Liver (tissue), 9 donors: ENCODE results near the gene SLC30A1. TPM values are rescaled to one million over a fixed set of nuclear protein-coding genes. Genes with fewer than 3 reads are reported as not detected.

Experiments
- DNase-seq: peaks from one replicate; pipeline ENCODE4 v3.0.0-alpha.2; 2017; ENCODE audit warnings: low spot score
- H3K27ac ChIP-seq, 2 donors: one replicate each; pipeline ENCODE4 v1.7.0; 2013; ENCODE audit warnings: inconsistent platforms in 2 of 2, low read length in 2 of 2, control low read depth in 1 of 2, low read depth in 1 of 2, mild to moderate bottlenecking in 1 of 2
- H3K27me3 ChIP-seq, 4 donors: one replicate each; pipeline versions ENCODE4 v1.6.1 to v1.7.0; 2013; ENCODE audit warnings: low read length in 3 of 4, inconsistent platforms in 1 of 4, mild to moderate bottlenecking in 1 of 4, moderate library complexity in 1 of 4; ENCODE audit not compliant: control insufficient read depth in 4 of 4, insufficient read depth in 4 of 4
- H3K36me3 ChIP-seq, 4 donors: one replicate each; pipeline versions ENCODE4 v1.6.1 to v1.7.0; 2013; ENCODE audit warnings: low read length in 3 of 4, mild to moderate bottlenecking in 3 of 4, low read depth in 1 of 4, moderate library complexity in 1 of 4; ENCODE audit not compliant: control insufficient read depth in 4 of 4, insufficient read depth in 3 of 4
- H3K4me1 ChIP-seq, 4 donors: one replicate each; pipeline versions ENCODE4 v1.6.1 to v1.7.0; 2013; ENCODE audit warnings: low read length in 3 of 4, mild to moderate bottlenecking in 3 of 4, moderate library complexity in 1 of 4; ENCODE audit not compliant: control insufficient read depth in 4 of 4, insufficient read depth in 4 of 4
- H3K4me3 ChIP-seq, 3 donors: one replicate each; pipeline versions ENCODE4 v1.6.1 to v1.7.0; 2013; ENCODE audit warnings: low read length in 3 of 3, control low read depth in 1 of 3, low read depth in 1 of 3, mild to moderate bottlenecking in 1 of 3
- H3K9ac ChIP-seq, 2 donors: one replicate each; pipeline ENCODE4 v1.7.0; 2013; ENCODE audit warnings: low read length in 2 of 2, mild to moderate bottlenecking in 2 of 2, moderate library complexity in 2 of 2, control low read depth in 1 of 2, low read depth in 1 of 2
- H3K9me3 ChIP-seq, 4 donors: one replicate each; pipeline versions ENCODE4 v1.6.1 to v1.7.0; 2013; ENCODE audit warnings: low read length in 3 of 4; ENCODE audit not compliant: control insufficient read depth in 4 of 4
- CTCF ChIP-seq: fragments of 150-350 bp; IDR thresholded peaks from 2 replicates; pipeline ENCODE4 v1.5.1; 2017; ENCODE audit warnings: improper control_type of control experiment, low read depth, low read length; ENCODE audit not compliant: missing input control
- EGR1 ChIP-seq, 2 donors: IDR thresholded peaks; 2 replicates each; pipeline ENCODE4 v1.6.1; 2016 to 2018; ENCODE audit warnings: antibody characterized with exemption in 2 of 2, low read depth in 2 of 2
- FOXA1 ChIP-seq: IDR thresholded peaks from 2 replicates; pipeline ENCODE4 v1.6.1; 2016; ENCODE audit warnings: antibody characterized with exemption
- FOXA2 ChIP-seq: IDR thresholded peaks from 2 replicates; pipeline ENCODE4 v1.6.1; 2016; ENCODE audit warnings: antibody characterized with exemption
- GABPA ChIP-seq, 2 donors: IDR thresholded peaks in 1 of 2; conservative IDR thresholded peaks in 1 of 2; 2 replicates each; pipeline ENCODE4 v1.6.1; 2016; ENCODE audit warnings: antibody characterized with exemption in 2 of 2, mild to moderate bottlenecking in 1 of 2, moderate library complexity in 1 of 2
- HNF4A ChIP-seq, 2 donors: conservative IDR thresholded peaks; 2 replicates each; pipeline ENCODE4 v1.6.1; 2016; ENCODE audit warnings: antibody characterized with exemption in 2 of 2, mild to moderate bottlenecking in 2 of 2
- HNF4G ChIP-seq: IDR thresholded peaks from 2 replicates; pipeline ENCODE4 v1.6.1; 2016; ENCODE audit warnings: antibody characterized with exemption
- JUND ChIP-seq, 2 donors: IDR thresholded peaks; 2 replicates each; pipeline ENCODE4 v1.6.1; 2016; ENCODE audit warnings: antibody characterized with exemption in 2 of 2
- NR2F2 ChIP-seq: IDR thresholded peaks from 2 replicates; pipeline ENCODE4 v1.6.1; 2016; ENCODE audit warnings: antibody characterized with exemption
- RAD21 ChIP-seq, 2 donors: IDR thresholded peaks; 2 replicates each; pipeline ENCODE4 v1.6.1; 2016; ENCODE audit warnings: antibody characterized with exemption in 2 of 2, mild to moderate bottlenecking in 2 of 2
- RXRA ChIP-seq, 2 donors: IDR thresholded peaks; 2 replicates each; pipeline ENCODE4 v1.6.1; 2017 to 2018; ENCODE audit warnings: antibody characterized with exemption in 2 of 2, mild to moderate bottlenecking in 1 of 2
- SP1 ChIP-seq: IDR thresholded peaks from 2 replicates; pipeline ENCODE4 v1.6.1; 2018; ENCODE audit warnings: antibody characterized with exemption, mild to moderate bottlenecking
- TAF1 ChIP-seq: conservative IDR thresholded peaks from 2 replicates; pipeline ENCODE4 v1.6.1; 2016; ENCODE audit warnings: antibody characterized with exemption, mild to moderate bottlenecking
- YY1 ChIP-seq: IDR thresholded peaks from 2 replicates; pipeline ENCODE4 v1.6.1; 2016; ENCODE audit warnings: antibody characterized with exemption, mild to moderate bottlenecking
- WGBS: extraction: QIAGEN DNeasy Blood & Tissue Kit; methylation state at CpG from one replicate; pipeline ENCODE4 v1.1.7; 2013; 5-methylcytosine and 5-hydroxymethylcytosine counted together
- polyA plus RNA-seq, 2 donors: library from polyadenylated mRNA; stranded (reverse) in 1 of 2; unstranded in 1 of 2; fragments of 200-250 nt in 1 of 2; fragments of >200 nt in 1 of 2; fragmentation: Nextera tagmentation in 1 of 2; extraction: Ambion mirVana in 1 of 2; gene quantifications; one replicate each; pipeline versions ENCODE4 v1.2.1 to v1.2.3, GENCODE V29; 2013 to 2015
- total RNA-seq, 2 donors: library from RNA; depleted of rRNA; stranded (reverse); fragments of >200 nt; gene quantifications; one replicate each; pipeline ENCODE4 v1.2.3, GENCODE V29; 2014
- TF ChIP-seq, protein P1 (sequence below): IDR thresholded peaks from 2 replicates; pipeline ENCODE4 v1.6.1; 2016; ENCODE audit warnings: antibody characterized with exemption, mild to moderate bottlenecking
- TF ChIP-seq, protein P2 (sequence below): IDR thresholded peaks from 2 replicates; pipeline ENCODE4 v1.6.1; 2016; ENCODE audit warnings: antibody characterized with exemption
- TF ChIP-seq, protein P3 (sequence below): IDR thresholded peaks from 2 replicates; pipeline ENCODE4 v1.6.1; 2016; ENCODE audit warnings: antibody characterized with exemption
- TF ChIP-seq, protein P4 (sequence below): IDR thresholded peaks from 2 replicates; pipeline ENCODE4 v1.6.1; 2016; ENCODE audit warnings: antibody characterized with exemption
- donor health status: healthy.
- donor health status: healthy.
- donor health status: healthy.
- donor health status: healthy.
- donor health status: healthy.

SLC30A1 gene
- total and polyA plus RNA-seq, 4 donors, result 14.9 to 83.3 (median 39.4) TPM

DNA sequence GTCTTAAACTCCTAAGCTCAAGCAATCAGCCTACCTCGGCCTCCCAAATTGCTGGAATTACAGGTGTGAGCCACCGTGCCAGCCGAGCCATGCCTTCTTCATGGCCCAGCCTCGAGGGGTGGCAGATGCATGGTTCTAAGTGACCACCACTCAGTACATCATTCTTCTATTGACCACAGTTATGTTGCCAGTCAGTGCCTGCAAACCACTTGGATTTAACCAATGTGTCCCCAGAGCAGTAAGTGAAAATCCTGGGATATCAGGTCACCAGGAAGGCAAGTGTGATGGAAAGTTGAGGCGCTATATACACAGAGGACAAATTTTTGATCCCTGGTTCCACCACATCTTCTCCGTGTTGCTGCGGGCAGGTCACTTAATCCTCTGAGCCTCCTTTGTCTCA lies 50.0 kb downstream of the SLC30A1 start (continued):
- TF ChIP-seq, protein P1, sequence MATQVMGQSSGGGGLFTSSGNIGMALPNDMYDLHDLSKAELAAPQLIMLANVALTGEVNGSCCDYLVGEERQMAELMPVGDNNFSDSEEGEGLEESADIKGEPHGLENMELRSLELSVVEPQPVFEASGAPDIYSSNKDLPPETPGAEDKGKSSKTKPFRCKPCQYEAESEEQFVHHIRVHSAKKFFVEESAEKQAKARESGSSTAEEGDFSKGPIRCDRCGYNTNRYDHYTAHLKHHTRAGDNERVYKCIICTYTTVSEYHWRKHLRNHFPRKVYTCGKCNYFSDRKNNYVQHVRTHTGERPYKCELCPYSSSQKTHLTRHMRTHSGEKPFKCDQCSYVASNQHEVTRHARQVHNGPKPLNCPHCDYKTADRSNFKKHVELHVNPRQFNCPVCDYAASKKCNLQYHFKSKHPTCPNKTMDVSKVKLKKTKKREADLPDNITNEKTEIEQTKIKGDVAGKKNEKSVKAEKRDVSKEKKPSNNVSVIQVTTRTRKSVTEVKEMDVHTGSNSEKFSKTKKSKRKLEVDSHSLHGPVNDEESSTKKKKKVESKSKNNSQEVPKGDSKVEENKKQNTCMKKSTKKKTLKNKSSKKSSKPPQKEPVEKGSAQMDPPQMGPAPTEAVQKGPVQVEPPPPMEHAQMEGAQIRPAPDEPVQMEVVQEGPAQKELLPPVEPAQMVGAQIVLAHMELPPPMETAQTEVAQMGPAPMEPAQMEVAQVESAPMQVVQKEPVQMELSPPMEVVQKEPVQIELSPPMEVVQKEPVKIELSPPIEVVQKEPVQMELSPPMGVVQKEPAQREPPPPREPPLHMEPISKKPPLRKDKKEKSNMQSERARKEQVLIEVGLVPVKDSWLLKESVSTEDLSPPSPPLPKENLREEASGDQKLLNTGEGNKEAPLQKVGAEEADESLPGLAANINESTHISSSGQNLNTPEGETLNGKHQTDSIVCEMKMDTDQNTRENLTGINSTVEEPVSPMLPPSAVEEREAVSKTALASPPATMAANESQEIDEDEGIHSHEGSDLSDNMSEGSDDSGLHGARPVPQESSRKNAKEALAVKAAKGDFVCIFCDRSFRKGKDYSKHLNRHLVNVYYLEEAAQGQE, result no peak
- TF ChIP-seq CTCF (no peak), HNF4A (conservative IDR thresholded peaks at IDR 0.05) (no peak)

GRCh38 chr1:211527888-211528287 lies 51.1 kb downstream of the SLC30A1 start:
- H3K4me3 ChIP-seq, result no peak overlapping the region
- H3K9me3 ChIP-seq, result no peaks in the 10 kb centered on the region
- TF ChIP-seq RXRA (IDR thresholded peaks at IDR 0.05) (no peak), FOXA2 (no peak), HNF4A (conservative IDR thresholded peaks at IDR 0.05) (no peak), EGR1 (IDR thresholded peaks at IDR 0.05; ENCODE audit: low read depth in 2 of 2) (no peak), NR2F2 (no peak), CTCF (no peak), GABPA (IDR thresholded peaks at IDR 0.05 in 1 of 2, conservative IDR thresholded peaks at IDR 0.05 in 1 of 2) (no peak), YY1 (no peak), HNF4G (no peak), SP1 (no peak), FOXA1 (no peak), TAF1 (no peak), RAD21 (IDR thresholded peaks at IDR 0.05) (no peak), JUND (IDR thresholded peaks at IDR 0.05) (no peak)
- TF ChIP-seq, protein P1, result no peak
- TF ChIP-seq, protein P2, sequence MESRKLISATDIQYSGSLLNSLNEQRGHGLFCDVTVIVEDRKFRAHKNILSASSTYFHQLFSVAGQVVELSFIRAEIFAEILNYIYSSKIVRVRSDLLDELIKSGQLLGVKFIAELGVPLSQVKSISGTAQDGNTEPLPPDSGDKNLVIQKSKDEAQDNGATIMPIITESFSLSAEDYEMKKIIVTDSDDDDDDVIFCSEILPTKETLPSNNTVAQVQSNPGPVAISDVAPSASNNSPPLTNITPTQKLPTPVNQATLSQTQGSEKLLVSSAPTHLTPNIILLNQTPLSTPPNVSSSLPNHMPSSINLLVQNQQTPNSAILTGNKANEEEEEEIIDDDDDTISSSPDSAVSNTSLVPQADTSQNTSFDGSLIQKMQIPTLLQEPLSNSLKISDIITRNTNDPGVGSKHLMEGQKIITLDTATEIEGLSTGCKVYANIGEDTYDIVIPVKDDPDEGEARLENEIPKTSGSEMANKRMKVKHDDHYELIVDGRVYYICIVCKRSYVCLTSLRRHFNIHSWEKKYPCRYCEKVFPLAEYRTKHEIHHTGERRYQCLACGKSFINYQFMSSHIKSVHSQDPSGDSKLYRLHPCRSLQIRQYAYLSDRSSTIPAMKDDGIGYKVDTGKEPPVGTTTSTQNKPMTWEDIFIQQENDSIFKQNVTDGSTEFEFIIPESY, result no peak
- TF ChIP-seq, protein P3, sequence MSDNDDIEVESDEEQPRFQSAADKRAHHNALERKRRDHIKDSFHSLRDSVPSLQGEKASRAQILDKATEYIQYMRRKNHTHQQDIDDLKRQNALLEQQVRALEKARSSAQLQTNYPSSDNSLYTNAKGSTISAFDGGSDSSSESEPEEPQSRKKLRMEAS, result no peak
- TF ChIP-seq, protein P4, sequence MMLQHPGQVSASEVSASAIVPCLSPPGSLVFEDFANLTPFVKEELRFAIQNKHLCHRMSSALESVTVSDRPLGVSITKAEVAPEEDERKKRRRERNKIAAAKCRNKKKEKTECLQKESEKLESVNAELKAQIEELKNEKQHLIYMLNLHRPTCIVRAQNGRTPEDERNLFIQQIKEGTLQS, result no peak
- WGBS, result 72% methylated on average over 5 of the region's 5 CpGs
- H3K36me3 ChIP-seq, result no peaks in the 10 kb centered on the region
- H3K27me3 ChIP-seq, result no peaks in the 10 kb centered on the region
- no peak overlapping the region for H3K27ac ChIP-seq
- H3K9ac ChIP-seq, result no peak overlapping the region
- peaks cover 4 to 21% (median 13%) of the 10 kb centered on the region in 4 donors for H3K4me1 ChIP-seq
- DNase-seq, result no peak
